HG02571 (cell line): Measurements from ENCODE around the gene TMEM107.
"Not testable (repeated sequence)": the region's sequence is repeated elsewhere in the genome, so short reads cannot be mapped to it uniquely, and the experiment has no call there.

ENCODE experiments used
- ATAC-seq: cut with Tn5 transposase; IDR thresholded peaks from one replicate; pipeline ENCODE4 v1.9.1; 2021; ENCODE audit warnings: mild to moderate bottlenecking, moderate library complexity; ENCODE audit not compliant: unreplicated experiment

The TMEM107 gene

GRCh38 chr17:8176197-8176940 is at the start of gene TMEM107:
Gene TMEM107, minus strand, starts transcription at chr17:8176380. Its CDS starts 94 bp downstream, at chr17:8176286.
- peak; percentile 38 for ATAC-seq

GRCh38 chr17:8224891-8225812 is 49.0 kb upstream of the TMEM107 start:
- ATAC-seq, result no peak

- ATAC-seq, result no peak
Measured at GRCh38 chr17:8223356-8224126, 47.4 kb upstream of the TMEM107 start.

GRCh38 chr17:8222630-8223355 is 46.6 kb upstream of the TMEM107 start:
- peak; percentile 26 for ATAC-seq

- peak; percentile 34 for ATAC-seq
Measured at GRCh38 chr17:8222380-8222629, 46.1 kb upstream of the TMEM107 start.

GRCh38 chr17:8221663-8222379 is 45.6 kb upstream of the TMEM107 start:
- ATAC-seq, result peak; percentile 35

GRCh38 chr17:8220783-8221662 is 44.8 kb upstream of the TMEM107 start:
- ATAC-seq, result no peak

GRCh38 chr17:8214000-8214399 is 37.8 kb upstream of the TMEM107 start:
- ATAC-seq, result not testable (repeated sequence)

GRCh38 chr17:8212312-8213180 is 36.4 kb upstream of the TMEM107 start:
- no peak for ATAC-seq

- ATAC-seq, result no peak
Measured at GRCh38 chr17:8210761-8211458, 34.7 kb upstream of the TMEM107 start.

- ATAC-seq, result peak; percentile 78
Measured at GRCh38 chr17:8209907-8210760, 34.0 kb upstream of the TMEM107 start, which contains the start of gene AURKB. Gene AURKB, minus strand, starts transcription at chr17:8210575. Its CDS starts 351 bp downstream, at chr17:8210224.

- no peak for ATAC-seq
Measured at GRCh38 chr17:8206536-8206935, 30.4 kb upstream of the TMEM107 start.

GRCh38 chr17:8204761-8205555 is 28.8 kb upstream of the TMEM107 start:
- ATAC-seq, result no peak

GRCh38 chr17:8192070-8192815 is 16.1 kb upstream of the TMEM107 start:
- ATAC-seq, result no peak

GRCh38 chr17:8190506-8190905 is 14.3 kb upstream of the TMEM107 start:
- no peak for ATAC-seq
